ENCODE results near the gene LRRC23. TPM values are rescaled to one million over a fixed set of nuclear protein-coding genes. Genes with fewer than 3 reads are reported as not detected.

Gene LRRC23
- total and polyA plus RNA-seq, 2 of the 13 experiments (the other 11 are each of a cell fraction or from before 2014, with no cell fraction given): 6.0 to 7.8 TPM

GRCh38 chr12:6904280-6905276 lies at the start of gene LRRC23 (continued):
- no peak for TF ChIP-seq MEIS1 (CRISPR knock-in tag; IDR thresholded peaks at IDR 0.05; ENCODE audit: borderline replicate concordance)
- peak; percentile 40; the same call in 1 of the 2 replicates for TF ChIP-seq RFXAP (CRISPR knock-in tag; IDR thresholded peaks at IDR 0.05; ENCODE audit: borderline replicate concordance)
- TF ChIP-seq CCDC6 (CRISPR knock-in tag; IDR thresholded peaks at IDR 0.05): 0 out of 2 replicates have a peak, but pooled peaks have one; percentile 20
- TF ChIP-seq HDAC1 (CRISPR knock-in tag; IDR thresholded peaks at IDR 0.05): 0 out of 2 replicates have a peak, but pooled peaks have one; percentile 43
- TF ChIP-seq POGZ (CRISPR knock-in tag; IDR thresholded peaks at IDR 0.05): peak; percentile 34; the same call in 1 of the 2 replicates
- TF ChIP-seq HES4 (CRISPR knock-in tag; IDR thresholded peaks at IDR 0.05; ENCODE audit: borderline replicate concordance): no peak
- no peak for TF ChIP-seq KMT2A (CRISPR knock-in tag; IDR thresholded peaks at IDR 0.05)
- peak; percentile 78 for TF ChIP-seq NFYB (CRISPR knock-in tag; IDR thresholded peaks at IDR 0.05)
- TF ChIP-seq SCMH1 (CRISPR knock-in tag; IDR thresholded peaks at IDR 0.05; ENCODE audit: borderline replicate concordance): no peak
- peak; percentile 85 for TF ChIP-seq ELF1 (CRISPR knock-in tag; IDR thresholded peaks at IDR 0.05)
- TF ChIP-seq KDM2A (CRISPR knock-in tag; IDR thresholded peaks at IDR 0.05; ENCODE audit: borderline replicate concordance, low read depth): peak; percentile 65; the same call in 1 of the 2 replicates
- TF ChIP-seq, protein P1, sequence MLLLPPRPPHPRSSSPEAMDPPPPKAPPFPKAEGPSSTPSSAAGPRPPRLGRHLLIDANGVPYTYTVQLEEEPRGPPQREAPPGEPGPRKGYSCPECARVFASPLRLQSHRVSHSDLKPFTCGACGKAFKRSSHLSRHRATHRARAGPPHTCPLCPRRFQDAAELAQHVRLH (CRISPR knock-in tag; IDR thresholded peaks at IDR 0.05; ENCODE audit: borderline replicate concordance, low read depth): no peak
- TF ChIP-seq SP5 (CRISPR knock-in tag; IDR thresholded peaks at IDR 0.05; ENCODE audit: borderline replicate concordance, low read depth): no peak
- TF ChIP-seq HNRNPLL (IDR thresholded peaks at IDR 0.05; ENCODE audit: low read depth, low read length, poor library complexity, severe bottlenecking): peak; percentile 100
- TF ChIP-seq, protein P2, sequence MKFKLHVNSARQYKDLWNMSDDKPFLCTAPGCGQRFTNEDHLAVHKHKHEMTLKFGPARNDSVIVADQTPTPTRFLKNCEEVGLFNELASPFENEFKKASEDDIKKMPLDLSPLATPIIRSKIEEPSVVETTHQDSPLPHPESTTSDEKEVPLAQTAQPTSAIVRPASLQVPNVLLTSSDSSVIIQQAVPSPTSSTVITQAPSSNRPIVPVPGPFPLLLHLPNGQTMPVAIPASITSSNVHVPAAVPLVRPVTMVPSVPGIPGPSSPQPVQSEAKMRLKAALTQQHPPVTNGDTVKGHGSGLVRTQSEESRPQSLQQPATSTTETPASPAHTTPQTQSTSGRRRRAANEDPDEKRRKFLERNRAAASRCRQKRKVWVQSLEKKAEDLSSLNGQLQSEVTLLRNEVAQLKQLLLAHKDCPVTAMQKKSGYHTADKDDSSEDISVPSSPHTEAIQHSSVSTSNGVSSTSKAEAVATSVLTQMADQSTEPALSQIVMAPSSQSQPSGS (CRISPR knock-in tag; IDR thresholded peaks at IDR 0.05): peak; percentile 94
- TF ChIP-seq ZNF510 (CRISPR knock-in tag; IDR thresholded peaks at IDR 0.05; ENCODE audit: low read depth): 0 out of 2 replicates have a peak, but pooled peaks have one; percentile 64
- TF ChIP-seq, protein P3, sequence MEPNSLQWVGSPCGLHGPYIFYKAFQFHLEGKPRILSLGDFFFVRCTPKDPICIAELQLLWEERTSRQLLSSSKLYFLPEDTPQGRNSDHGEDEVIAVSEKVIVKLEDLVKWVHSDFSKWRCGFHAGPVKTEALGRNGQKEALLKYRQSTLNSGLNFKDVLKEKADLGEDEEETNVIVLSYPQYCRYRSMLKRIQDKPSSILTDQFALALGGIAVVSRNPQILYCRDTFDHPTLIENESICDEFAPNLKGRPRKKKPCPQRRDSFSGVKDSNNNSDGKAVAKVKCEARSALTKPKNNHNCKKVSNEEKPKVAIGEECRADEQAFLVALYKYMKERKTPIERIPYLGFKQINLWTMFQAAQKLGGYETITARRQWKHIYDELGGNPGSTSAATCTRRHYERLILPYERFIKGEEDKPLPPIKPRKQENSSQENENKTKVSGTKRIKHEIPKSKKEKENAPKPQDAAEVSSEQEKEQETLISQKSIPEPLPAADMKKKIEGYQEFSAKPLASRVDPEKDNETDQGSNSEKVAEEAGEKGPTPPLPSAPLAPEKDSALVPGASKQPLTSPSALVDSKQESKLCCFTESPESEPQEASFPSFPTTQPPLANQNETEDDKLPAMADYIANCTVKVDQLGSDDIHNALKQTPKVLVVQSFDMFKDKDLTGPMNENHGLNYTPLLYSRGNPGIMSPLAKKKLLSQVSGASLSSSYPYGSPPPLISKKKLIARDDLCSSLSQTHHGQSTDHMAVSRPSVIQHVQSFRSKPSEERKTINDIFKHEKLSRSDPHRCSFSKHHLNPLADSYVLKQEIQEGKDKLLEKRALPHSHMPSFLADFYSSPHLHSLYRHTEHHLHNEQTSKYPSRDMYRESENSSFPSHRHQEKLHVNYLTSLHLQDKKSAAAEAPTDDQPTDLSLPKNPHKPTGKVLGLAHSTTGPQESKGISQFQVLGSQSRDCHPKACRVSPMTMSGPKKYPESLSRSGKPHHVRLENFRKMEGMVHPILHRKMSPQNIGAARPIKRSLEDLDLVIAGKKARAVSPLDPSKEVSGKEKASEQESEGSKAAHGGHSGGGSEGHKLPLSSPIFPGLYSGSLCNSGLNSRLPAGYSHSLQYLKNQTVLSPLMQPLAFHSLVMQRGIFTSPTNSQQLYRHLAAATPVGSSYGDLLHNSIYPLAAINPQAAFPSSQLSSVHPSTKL (CRISPR knock-in tag; IDR thresholded peaks at IDR 0.05): no peak
- peak; percentile 66; the same call in 1 of the 2 replicates for TF ChIP-seq ZNF501 (CRISPR knock-in tag; IDR thresholded peaks at IDR 0.05)
- peak; percentile 59 for TF ChIP-seq POLR2G (IDR thresholded peaks at IDR 0.05; ENCODE audit: low read depth, low read length)
- peak; percentile 88 for TF ChIP-seq ATF1 (CRISPR knock-in tag; IDR thresholded peaks at IDR 0.05)
- peak; percentile 60; the same call in 1 of the 2 replicates for TF ChIP-seq THAP11 (CRISPR knock-in tag; IDR thresholded peaks at IDR 0.05)
- TF ChIP-seq JUND (CRISPR knock-in tag; IDR thresholded peaks at IDR 0.05): 0 out of 2 replicates have a peak, but pooled peaks have one; percentile 23
- peak; percentile 79 for TF ChIP-seq CREM (IDR thresholded peaks at IDR 0.05)
- no peak for TF ChIP-seq CREM (CRISPR knock-in tag; IDR thresholded peaks at IDR 0.05)
